Measurements from ENCODE around the gene POLL.

The POLL gene

GRCh38 chr10:101558671-101559595 lies 29.1 kb downstream of the POLL start:
- H3K27me3 ChIP-seq (ENCODE audit: control insufficient read depth, insufficient read depth, low read length): no peaks in the 10 kb centered on the region
- H3K4me3 ChIP-seq (ENCODE audit: low read length): no peak overlapping the region
- no peak overlapping the region for H3K27ac ChIP-seq (ENCODE audit: low read depth, low read length)
- H3K4me1 ChIP-seq (ENCODE audit: control insufficient read depth, insufficient read depth, low read length): no peaks in the 10 kb centered on the region
- H3K9ac ChIP-seq (ENCODE audit: low read length): no peak overlapping the region
- H3K36me3 ChIP-seq (ENCODE audit: control insufficient read depth, insufficient read depth, low read length): no peaks in the 10 kb centered on the region

DNA sequence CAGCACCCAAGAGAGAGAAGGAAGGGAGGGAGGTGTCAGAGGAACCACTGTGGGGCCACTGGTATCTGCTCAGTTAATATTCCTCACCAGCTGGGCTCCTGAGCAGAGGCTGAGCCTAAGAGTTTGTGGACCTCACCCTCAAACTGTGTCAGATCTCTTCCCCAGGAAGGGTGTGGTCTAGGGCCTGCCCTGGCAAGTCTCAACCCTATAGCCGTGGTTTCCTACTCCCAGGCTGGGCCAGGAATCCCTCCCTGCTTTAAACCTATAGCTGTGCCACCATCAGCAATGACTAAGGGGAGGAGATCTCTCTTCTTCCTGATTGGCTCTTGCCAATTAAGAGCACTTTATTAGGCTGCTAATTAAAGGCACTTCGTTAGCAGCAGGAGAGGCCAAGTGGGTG lies 29.9 kb downstream of the POLL start:
- Histone ChIP-seq H3K27me3 (ENCODE audit: control insufficient read depth, insufficient read depth, low read length) (no peaks in the 10 kb centered on the region), H3K9ac (ENCODE audit: low read length) (no peak overlapping the region), H3K36me3 (ENCODE audit: control insufficient read depth, insufficient read depth, low read length) (no peaks in the 10 kb centered on the region), H3K27ac (ENCODE audit: low read depth, low read length) (no peak overlapping the region), H3K4me3 (ENCODE audit: low read length) (no peak overlapping the region), H3K4me1 (ENCODE audit: control insufficient read depth, insufficient read depth, low read length) (no peaks in the 10 kb centered on the region)

DNA sequence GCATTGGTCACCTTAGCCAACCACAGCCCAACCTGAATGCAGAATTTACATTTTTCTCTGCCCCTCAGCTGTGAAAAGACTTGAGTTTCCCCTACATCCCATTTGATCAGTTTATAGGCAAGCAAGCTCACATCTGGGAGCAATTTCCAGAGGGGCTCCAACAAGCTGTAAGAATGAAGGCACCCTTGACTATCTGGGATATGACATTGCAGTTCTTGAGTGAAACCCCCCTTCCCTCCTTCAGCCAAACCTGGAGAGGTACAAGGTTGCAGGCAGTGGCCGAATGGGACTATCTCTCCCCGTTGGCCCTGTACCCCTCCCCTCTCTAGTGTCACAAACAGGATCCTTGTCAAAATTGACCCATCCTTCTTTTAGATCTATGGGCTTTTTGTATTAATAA lies 30.5 kb downstream of the POLL start:
- no peak overlapping the region for H3K27ac ChIP-seq (ENCODE audit: low read depth, low read length)
- H3K36me3 ChIP-seq (ENCODE audit: control insufficient read depth, insufficient read depth, low read length): peaks cover 1% of the 10 kb centered on the region
- no peaks in the 10 kb centered on the region for H3K27me3 ChIP-seq (ENCODE audit: control insufficient read depth, insufficient read depth, low read length)
- H3K4me1 ChIP-seq (ENCODE audit: control insufficient read depth, insufficient read depth, low read length): no peaks in the 10 kb centered on the region
- H3K4me3 ChIP-seq (ENCODE audit: low read length): no peak overlapping the region
- H3K9ac ChIP-seq (ENCODE audit: low read length): no peak overlapping the region

GRCh38 chr10:101552442-101552841 lies 35.6 kb downstream of the POLL start:
- Histone ChIP-seq H3K9ac (ENCODE audit: low read length) (no peak overlapping the region), H3K27ac (ENCODE audit: low read depth, low read length) (no peak overlapping the region), H3K4me1 (ENCODE audit: control insufficient read depth, insufficient read depth, low read length) (peaks cover 4% of the 10 kb centered on the region), H3K27me3 (ENCODE audit: control insufficient read depth, insufficient read depth, low read length) (no peaks in the 10 kb centered on the region), H3K36me3 (ENCODE audit: control insufficient read depth, insufficient read depth, low read length) (peaks cover 8% of the 10 kb centered on the region), H3K4me3 (ENCODE audit: low read length) (no peak overlapping the region)

DNA sequence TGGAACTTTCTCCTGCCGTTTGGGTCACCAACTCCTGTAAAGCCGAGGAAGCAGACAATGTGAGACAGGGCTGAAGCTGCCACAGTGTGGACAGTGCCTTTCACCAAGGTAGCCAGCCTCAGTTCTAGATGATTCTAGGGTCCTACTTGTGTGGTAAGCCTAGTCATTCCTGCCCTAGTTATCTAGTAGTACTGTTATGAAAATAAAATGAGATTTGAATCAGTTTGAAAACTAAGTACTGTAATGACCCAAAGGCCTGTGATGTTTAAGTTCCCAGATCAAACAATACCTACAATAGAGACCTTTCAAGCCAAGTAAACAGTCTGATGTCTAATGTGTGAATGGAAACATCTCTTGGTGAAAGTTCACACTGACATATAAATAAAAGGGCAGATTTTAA lies 37.1 kb downstream of the POLL start:
- H3K4me3 ChIP-seq (ENCODE audit: low read length): no peak overlapping the region
- H3K27ac ChIP-seq (ENCODE audit: low read depth, low read length): no peak overlapping the region
- H3K4me1 ChIP-seq (ENCODE audit: control insufficient read depth, insufficient read depth, low read length): peaks cover 4% of the 10 kb centered on the region
- peaks cover 8% of the 10 kb centered on the region for H3K36me3 ChIP-seq (ENCODE audit: control insufficient read depth, insufficient read depth, low read length)
- no peak overlapping the region for H3K9ac ChIP-seq (ENCODE audit: low read length)
- no peaks in the 10 kb centered on the region for H3K27me3 ChIP-seq (ENCODE audit: control insufficient read depth, insufficient read depth, low read length)

GRCh38 chr10:101545898-101546297 lies 42.2 kb downstream of the POLL start:
- Histone ChIP-seq H3K36me3 (ENCODE audit: control insufficient read depth, insufficient read depth, low read length) (peaks cover 4% of the 10 kb centered on the region), H3K9ac (ENCODE audit: low read length) (no peak overlapping the region), H3K27ac (ENCODE audit: low read depth, low read length) (no peak overlapping the region), H3K4me3 (ENCODE audit: low read length) (no peak overlapping the region), H3K4me1 (ENCODE audit: control insufficient read depth, insufficient read depth, low read length) (peaks cover 4% of the 10 kb centered on the region), H3K27me3 (ENCODE audit: control insufficient read depth, insufficient read depth, low read length) (no peaks in the 10 kb centered on the region)

DNA sequence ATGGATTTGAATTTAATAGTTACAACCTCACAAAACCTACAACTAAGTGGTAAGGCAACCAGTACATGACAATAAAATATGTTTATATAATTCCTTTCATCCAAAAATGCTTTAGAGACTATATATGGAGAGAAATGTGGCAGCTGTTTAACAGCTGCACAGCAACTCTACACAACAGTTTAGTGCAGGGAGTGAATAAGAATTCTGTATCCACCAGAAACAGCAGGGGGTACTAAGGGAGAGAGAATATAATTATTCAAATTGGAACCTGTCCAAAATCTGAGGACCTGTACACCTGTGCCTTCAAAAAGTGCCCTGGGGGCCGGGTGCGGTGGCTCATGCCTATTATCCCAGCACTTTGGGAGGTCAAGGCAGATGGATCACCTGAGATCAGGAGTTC lies 49.6 kb downstream of the POLL start:
- H3K36me3 ChIP-seq (ENCODE audit: control insufficient read depth, insufficient read depth, low read length): no peaks in the 10 kb centered on the region
- H3K9ac ChIP-seq (ENCODE audit: low read length): no peak overlapping the region
- no peaks in the 10 kb centered on the region for H3K4me1 ChIP-seq (ENCODE audit: control insufficient read depth, insufficient read depth, low read length)
- H3K27ac ChIP-seq (ENCODE audit: low read depth, low read length): no peak overlapping the region
- H3K27me3 ChIP-seq (ENCODE audit: control insufficient read depth, insufficient read depth, low read length): no peaks in the 10 kb centered on the region
- H3K4me3 ChIP-seq (ENCODE audit: low read length): no peak overlapping the region

DNA sequence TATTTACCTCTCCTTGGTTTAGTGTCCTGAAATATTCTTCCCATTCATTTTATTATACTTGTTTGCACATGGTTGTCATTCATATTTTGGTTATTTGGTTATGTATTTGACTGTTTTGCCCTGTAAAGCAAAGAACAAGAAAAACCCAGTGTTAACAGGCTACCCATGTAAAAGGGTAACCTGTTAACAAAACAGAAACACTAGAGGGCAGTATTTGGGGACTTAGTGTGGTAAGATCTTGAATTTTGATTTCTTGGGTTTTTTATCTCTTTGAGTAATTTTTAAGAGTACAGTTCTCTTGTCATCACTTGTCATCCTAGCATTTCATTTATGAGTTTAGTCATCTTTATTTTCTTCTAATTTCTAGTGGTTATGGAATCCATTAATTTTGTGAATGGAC lies 51.3 kb downstream of the POLL start:
- Histone ChIP-seq H3K4me1 (ENCODE audit: control insufficient read depth, insufficient read depth, low read length) (no peaks in the 10 kb centered on the region), H3K4me3 (ENCODE audit: low read length) (no peak overlapping the region), H3K36me3 (ENCODE audit: control insufficient read depth, insufficient read depth, low read length) (no peaks in the 10 kb centered on the region), H3K9ac (ENCODE audit: low read length) (no peak overlapping the region), H3K27me3 (ENCODE audit: control insufficient read depth, insufficient read depth, low read length) (no peaks in the 10 kb centered on the region), H3K27ac (ENCODE audit: low read depth, low read length) (no peak overlapping the region)

DNA sequence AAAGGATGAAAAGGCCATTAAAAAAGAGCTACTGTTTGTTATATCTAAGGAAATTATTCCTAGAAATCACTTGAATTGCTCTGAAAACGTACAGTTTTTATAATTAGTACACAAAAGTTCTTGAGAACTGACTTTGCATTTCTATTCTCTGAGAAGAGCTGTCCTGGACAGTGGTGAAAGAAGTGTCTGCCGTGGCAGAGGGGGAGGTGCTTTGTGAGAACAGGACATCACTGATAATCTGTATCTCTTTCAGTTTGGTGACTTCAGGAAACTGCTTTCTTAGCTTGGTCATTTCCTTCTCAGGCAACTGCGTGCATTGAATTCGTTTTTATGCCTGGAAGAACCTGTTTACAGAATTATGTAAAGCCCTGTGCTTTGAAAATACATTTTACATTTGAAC lies 52.1 kb downstream of the POLL start:
- H3K4me3 ChIP-seq (ENCODE audit: low read length): no peak overlapping the region
- H3K27me3 ChIP-seq (ENCODE audit: control insufficient read depth, insufficient read depth, low read length): no peaks in the 10 kb centered on the region
- no peaks in the 10 kb centered on the region for H3K36me3 ChIP-seq (ENCODE audit: control insufficient read depth, insufficient read depth, low read length)
- H3K9ac ChIP-seq (ENCODE audit: low read length): no peak overlapping the region
- no peak overlapping the region for H3K27ac ChIP-seq (ENCODE audit: low read depth, low read length)
- no peaks in the 10 kb centered on the region for H3K4me1 ChIP-seq (ENCODE audit: control insufficient read depth, insufficient read depth, low read length)

GRCh38 chr10:101529725-101530553 lies 58.1 kb downstream of the POLL start:
- Histone ChIP-seq H3K4me1 (ENCODE audit: control insufficient read depth, insufficient read depth, low read length) (no peaks in the 10 kb centered on the region), H3K27ac (ENCODE audit: low read depth, low read length) (no peak overlapping the region), H3K36me3 (ENCODE audit: control insufficient read depth, insufficient read depth, low read length) (no peaks in the 10 kb centered on the region), H3K27me3 (ENCODE audit: control insufficient read depth, insufficient read depth, low read length) (no peaks in the 10 kb centered on the region), H3K9ac (ENCODE audit: low read length) (no peak overlapping the region), H3K4me3 (ENCODE audit: low read length) (no peak overlapping the region)

DNA sequence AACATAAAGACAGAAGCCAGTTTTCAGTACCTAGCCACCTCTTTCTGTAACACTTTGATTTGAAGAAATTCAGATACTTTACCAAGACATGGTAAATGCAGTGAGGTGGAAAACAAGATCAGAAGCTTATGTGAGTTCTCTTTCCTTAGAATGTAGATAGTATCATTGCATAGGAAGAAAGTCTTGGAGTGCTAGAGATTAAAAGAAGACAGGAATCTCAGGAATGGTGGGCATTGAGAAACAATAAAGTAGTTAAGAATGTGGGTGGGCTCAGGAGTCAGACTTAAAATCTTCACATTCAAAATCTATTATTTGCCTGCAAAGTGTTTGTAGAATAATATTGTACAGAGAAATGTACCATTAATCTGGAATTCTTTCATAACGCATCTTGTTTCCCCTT lies 58.9 kb downstream of the POLL start:
- Histone ChIP-seq H3K9ac (ENCODE audit: low read length) (no peak overlapping the region), H3K27me3 (ENCODE audit: control insufficient read depth, insufficient read depth, low read length) (no peaks in the 10 kb centered on the region), H3K27ac (ENCODE audit: low read depth, low read length) (no peak overlapping the region), H3K36me3 (ENCODE audit: control insufficient read depth, insufficient read depth, low read length) (no peaks in the 10 kb centered on the region), H3K4me3 (ENCODE audit: low read length) (no peak overlapping the region), H3K4me1 (ENCODE audit: control insufficient read depth, insufficient read depth, low read length) (no peaks in the 10 kb centered on the region)
